ENCODE data around the gene HLA-DQA1. TPM values are rescaled to one million over a fixed set of nuclear protein-coding genes. Genes with fewer than 3 reads are reported as not detected.
"Not testable (repeated sequence)": the region's sequence is repeated elsewhere in the genome, so short reads cannot be mapped to it uniquely, and the experiment has no call there.

The HLA-DQA1 gene
- total and polyA plus RNA-seq, 5 donors from 2014 or later = 4.2 to 86.7 (median 20.3) TPM

GRCh38 chr6:32638532-32639219, 1.5 kb downstream of the HLA-DQA1 start:
- H3K9me3 ChIP-seq (ENCODE audit: control insufficient read depth in 2 of 2, low read length in 2 of 2) = no peaks in the 10 kb centered on the region
- H3K4me1 Mint-ChIP-seq = peaks cover 8 to 70% (median 33%) of the 10 kb centered on the region in 4 donors
- H3K36me3 Mint-ChIP-seq = peaks cover 7% of the 10 kb centered on the region
- H3K4me3 ChIP-seq (ENCODE audit: low read depth, low read length) = peak overlapping the region; percentile 37
- H3K27ac Mint-ChIP-seq = peak overlapping the region in 1 of 3 donors; percentile 90
- H3K27me3 ChIP-seq (ENCODE audit: control insufficient read depth, insufficient read depth, low read length) = no peaks in the 10 kb centered on the region
- DNase-seq (no peak), ATAC-seq (ENCODE audit: low read depth in 2 of 2) (no peak)
- H3K4me3 Mint-ChIP-seq = peak overlapping the region in 3 of 4 donors; percentile 48 to 96 (median 85)
- no peaks in the 10 kb centered on the region for H3K4me1 ChIP-seq (ENCODE audit: control insufficient read depth, insufficient read depth, low read length, poor library complexity, severe bottlenecking)
- no peaks in the 10 kb centered on the region for H3K27me3 Mint-ChIP-seq
- H3K9me3 Mint-ChIP-seq = no peaks in the 10 kb centered on the region
- no peak overlapping the region for H3K27ac ChIP-seq (ENCODE audit: insufficient read depth, low read length, poor library complexity, severe bottlenecking)
- H3K36me3 ChIP-seq (ENCODE audit: control insufficient read depth, insufficient read depth, low read length) = no peaks in the 10 kb centered on the region

GRCh38 chr6:32639440-32640394, 2.5 kb downstream of the HLA-DQA1 start:
- no peaks in the 10 kb centered on the region for H3K9me3 Mint-ChIP-seq
- H3K27me3 Mint-ChIP-seq = no peaks in the 10 kb centered on the region
- peaks cover 6 to 63% (median 29%) of the 10 kb centered on the region in 4 donors for H3K4me1 Mint-ChIP-seq
- peak overlapping the region in 2 of 4 donors; percentile 56 to 85 for H3K4me3 Mint-ChIP-seq
- DNase-seq = no peak
- no peak for ATAC-seq (ENCODE audit: low read depth in 2 of 2)
- H3K27me3 ChIP-seq (ENCODE audit: control insufficient read depth, insufficient read depth, low read length) = no peaks in the 10 kb centered on the region
- H3K4me1 ChIP-seq (ENCODE audit: control insufficient read depth, insufficient read depth, low read length, poor library complexity, severe bottlenecking) = no peaks in the 10 kb centered on the region
- H3K27ac ChIP-seq (ENCODE audit: insufficient read depth, low read length, poor library complexity, severe bottlenecking) = no peak overlapping the region
- H3K4me3 ChIP-seq (ENCODE audit: low read depth, low read length) = peak overlapping the region; percentile 37
- H3K27ac Mint-ChIP-seq = peak overlapping the region in 2 of 3 donors; percentile 78 to 90
- H3K36me3 Mint-ChIP-seq = peaks cover 6% of the 10 kb centered on the region
- H3K9me3 ChIP-seq (ENCODE audit: control insufficient read depth in 2 of 2, low read length in 2 of 2) = no peaks in the 10 kb centered on the region
- no peaks in the 10 kb centered on the region for H3K36me3 ChIP-seq (ENCODE audit: control insufficient read depth, insufficient read depth, low read length)

GRCh38 chr6:32641122-32641521, 3.9 kb downstream of the HLA-DQA1 start:
- Histone ChIP-seq H3K36me3 (ENCODE audit: control insufficient read depth, insufficient read depth, low read length) (no peaks in the 10 kb centered on the region), H3K9me3 (ENCODE audit: control insufficient read depth in 2 of 2, low read length in 2 of 2) (no peaks in the 10 kb centered on the region), H3K4me3 (ENCODE audit: low read depth, low read length) (no peak overlapping the region), H3K27ac (ENCODE audit: insufficient read depth, low read length, poor library complexity, severe bottlenecking) (no peak overlapping the region), H3K4me1 (ENCODE audit: control insufficient read depth, insufficient read depth, low read length, poor library complexity, severe bottlenecking) (no peaks in the 10 kb centered on the region), H3K27me3 (ENCODE audit: control insufficient read depth, insufficient read depth, low read length) (no peaks in the 10 kb centered on the region)
- peaks cover 4% of the 10 kb centered on the region for H3K36me3 Mint-ChIP-seq
- H3K4me1 Mint-ChIP-seq = peaks cover 6 to 59% (median 29%) of the 10 kb centered on the region in 4 donors
- H3K9me3 Mint-ChIP-seq = no peaks in the 10 kb centered on the region
- DNase-seq (no peak), ATAC-seq (ENCODE audit: low read depth in 2 of 2) (no peak)
- no peaks in the 10 kb centered on the region for H3K27me3 Mint-ChIP-seq
- H3K4me3 Mint-ChIP-seq = no peak overlapping the region
- H3K27ac Mint-ChIP-seq = no peak overlapping the region

- not testable (repeated sequence) for ATAC-seq (ENCODE audit: low read depth in 2 of 2); H3K9me3 ChIP-seq (ENCODE audit: control insufficient read depth in 2 of 2, low read length in 2 of 2); H3K27ac ChIP-seq (ENCODE audit: insufficient read depth, low read length, poor library complexity, severe bottlenecking); H3K36me3 Mint-ChIP-seq; H3K4me3 ChIP-seq (ENCODE audit: low read depth, low read length); H3K9me3 Mint-ChIP-seq; DNase-seq; H3K27me3 Mint-ChIP-seq; H3K36me3 ChIP-seq (ENCODE audit: control insufficient read depth, insufficient read depth, low read length); H3K27me3 ChIP-seq (ENCODE audit: control insufficient read depth, insufficient read depth, low read length); H3K4me1 ChIP-seq (ENCODE audit: control insufficient read depth, insufficient read depth, low read length, poor library complexity, severe bottlenecking)
- Mint-ChIP-seq H3K27ac (peak overlapping the region in 1 of 3 donors; percentile 74), H3K4me1 (peaks cover 6 to 56% (median 29%) of the 10 kb centered on the region in 4 donors), H3K4me3 (peak overlapping the region in 1 of 4 donors; percentile 86)
Observed at GRCh38 chr6:32641785-32642719, 4.8 kb downstream of the HLA-DQA1 start.

- H3K4me3 Mint-ChIP-seq = no peak overlapping the region
- H3K36me3 ChIP-seq (ENCODE audit: control insufficient read depth, insufficient read depth, low read length) = no peaks in the 10 kb centered on the region
- ATAC-seq (ENCODE audit: low read depth in 2 of 2) = no peak
- H3K27me3 ChIP-seq (ENCODE audit: control insufficient read depth, insufficient read depth, low read length) = no peaks in the 10 kb centered on the region
- H3K9me3 Mint-ChIP-seq = no peaks in the 10 kb centered on the region
- no peaks in the 10 kb centered on the region for H3K9me3 ChIP-seq (ENCODE audit: control insufficient read depth in 2 of 2, low read length in 2 of 2)
- peak overlapping the region in 1 of 3 donors; percentile 74 for H3K27ac Mint-ChIP-seq
- H3K27me3 Mint-ChIP-seq = no peaks in the 10 kb centered on the region
- no peaks in the 10 kb centered on the region for H3K4me1 ChIP-seq (ENCODE audit: control insufficient read depth, insufficient read depth, low read length, poor library complexity, severe bottlenecking)
- DNase-seq = no peak
- peaks cover 6 to 49% (median 28%) of the 10 kb centered on the region in 4 donors for H3K4me1 Mint-ChIP-seq
- H3K4me3 ChIP-seq (ENCODE audit: low read depth, low read length) = no peak overlapping the region
- no peak overlapping the region for H3K27ac ChIP-seq (ENCODE audit: insufficient read depth, low read length, poor library complexity, severe bottlenecking)
- peaks cover 4% of the 10 kb centered on the region for H3K36me3 Mint-ChIP-seq
Observed at GRCh38 chr6:32642720-32643106, 5.5 kb downstream of the HLA-DQA1 start.

- Histone ChIP-seq H3K9me3 (ENCODE audit: control insufficient read depth in 2 of 2, low read length in 2 of 2) (no peaks in the 10 kb centered on the region), H3K36me3 (ENCODE audit: control insufficient read depth, insufficient read depth, low read length) (no peaks in the 10 kb centered on the region), H3K27ac (ENCODE audit: insufficient read depth, low read length, poor library complexity, severe bottlenecking) (no peak overlapping the region), H3K27me3 (ENCODE audit: control insufficient read depth, insufficient read depth, low read length) (no peaks in the 10 kb centered on the region), H3K4me3 (ENCODE audit: low read depth, low read length) (no peak overlapping the region), H3K4me1 (ENCODE audit: control insufficient read depth, insufficient read depth, low read length, poor library complexity, severe bottlenecking) (no peaks in the 10 kb centered on the region)
- H3K27me3 Mint-ChIP-seq = no peaks in the 10 kb centered on the region
- peaks cover 4% of the 10 kb centered on the region for H3K36me3 Mint-ChIP-seq
- DNase-seq (no peak), ATAC-seq (ENCODE audit: low read depth in 2 of 2) (no peak)
- no peak overlapping the region for H3K27ac Mint-ChIP-seq
- peaks cover 6 to 41% (median 28%) of the 10 kb centered on the region in 4 donors for H3K4me1 Mint-ChIP-seq
- no peaks in the 10 kb centered on the region for H3K9me3 Mint-ChIP-seq
- no peak overlapping the region for H3K4me3 Mint-ChIP-seq
Observed at GRCh38 chr6:32643904-32644303, 6.7 kb downstream of the HLA-DQA1 start.

GRCh38 chr6:32645047-32645703, 8.0 kb downstream of the HLA-DQA1 start:
- no peaks in the 10 kb centered on the region for H3K36me3 ChIP-seq (ENCODE audit: control insufficient read depth, insufficient read depth, low read length)
- H3K27ac ChIP-seq (ENCODE audit: insufficient read depth, low read length, poor library complexity, severe bottlenecking) = no peak overlapping the region
- H3K4me1 Mint-ChIP-seq = peaks cover 6 to 33% (median 20%) of the 10 kb centered on the region in 4 donors
- no peak overlapping the region for H3K4me3 Mint-ChIP-seq
- H3K27me3 ChIP-seq (ENCODE audit: control insufficient read depth, insufficient read depth, low read length) = no peaks in the 10 kb centered on the region
- no peak overlapping the region for H3K27ac Mint-ChIP-seq
- H3K4me1 ChIP-seq (ENCODE audit: control insufficient read depth, insufficient read depth, low read length, poor library complexity, severe bottlenecking) = no peaks in the 10 kb centered on the region
- DNase-seq (no peak), ATAC-seq (ENCODE audit: low read depth in 2 of 2) (no peak)
- H3K27me3 Mint-ChIP-seq = no peaks in the 10 kb centered on the region
- H3K36me3 Mint-ChIP-seq = peaks cover 4% of the 10 kb centered on the region
- H3K9me3 Mint-ChIP-seq = no peaks in the 10 kb centered on the region
- no peaks in the 10 kb centered on the region for H3K9me3 ChIP-seq (ENCODE audit: control insufficient read depth in 2 of 2, low read length in 2 of 2)
- H3K4me3 ChIP-seq (ENCODE audit: low read depth, low read length) = no peak overlapping the region
